Kidney (tissue), 14 donors: Measurements from ENCODE around the gene OXGR1. TPM values are rescaled to one million over a fixed set of nuclear protein-coding genes. Genes with fewer than 3 reads are reported as not detected.

ENCODE experiments used
- DNase-seq, 5 donors: peaks; one replicate each; pipeline ENCODE4 v3.0.0-alpha.2; 2013 to 2020
- FAIRE-seq: peaks from 2 replicates; lab custom pipeline; 2012; peaks lifted over from hg19 to GRCh38; lab: Jason Lieb, UNC
- H3K27ac ChIP-seq, 2 donors: one replicate each; pipeline ENCODE4 v1.7.0; 2013; ENCODE audit warnings: low read depth in 2 of 2, low read length in 2 of 2, inconsistent platforms in 1 of 2
- H3K27me3 ChIP-seq: one replicate; pipeline ENCODE4 v1.7.1; 2013; ENCODE audit warnings: low read length, inconsistent platforms; ENCODE audit not compliant: control insufficient read depth, insufficient read depth
- H3K36me3 ChIP-seq, 3 donors: one replicate each; pipeline versions ENCODE4 v1.7.0 to v1.7.1; 2013; ENCODE audit warnings: low read length in 3 of 3, control low read depth in 1 of 3, inconsistent platforms in 1 of 3; ENCODE audit not compliant: insufficient read depth in 3 of 3, control insufficient read depth in 2 of 3
- H3K4me1 ChIP-seq, 3 donors: one replicate each; pipeline versions ENCODE4 v1.7.0 to v1.7.1; 2013; ENCODE audit warnings: low read length in 3 of 3, inconsistent platforms in 1 of 3, low read depth in 1 of 3; ENCODE audit not compliant: control insufficient read depth in 2 of 3, insufficient read depth in 2 of 3
- H3K4me3 ChIP-seq, 3 donors: one replicate each; pipeline versions ENCODE4 v1.7.0 to v1.8.1; 2013; ENCODE audit warnings: low read length in 3 of 3, control low read depth in 1 of 3, inconsistent platforms in 1 of 3
- H3K9ac ChIP-seq, 3 donors: one replicate each; pipeline versions ENCODE4 v1.7.0 to v1.7.1; 2013; ENCODE audit warnings: low read length in 3 of 3, control low read depth in 1 of 3, inconsistent platforms in 1 of 3
- H3K9me3 ChIP-seq, 3 donors: one replicate each; pipeline versions ENCODE4 v1.7.0 to v1.7.1; 2013; ENCODE audit warnings: low read length in 3 of 3, control low read depth in 1 of 3, inconsistent platforms in 1 of 3; ENCODE audit not compliant: control insufficient read depth in 2 of 3, insufficient read depth in 1 of 3
- intact Hi-C: fragments of 100-400 bp; cut with DNase I; formaldehyde crosslinking; loops from one replicate; pipeline ENCODE4 v1.11.1; 2022
- polyA plus RNA-seq: library from polyadenylated mRNA; stranded (reverse); fragments of 350-450 nt; fragmentation: Illumina TruSeq; extraction: RNeasy Lipid Tissue Mini Kit (QIAGEN cat#74804); gene quantifications from one replicate; pipeline ENCODE4 v1.2.3, GENCODE V29; 2014; ENCODE audit warnings: low read depth, low replicate concordance; ENCODE audit not compliant: insufficient read depth
- total RNA-seq: library from RNA; stranded (reverse); fragmentation: NEBNext Ultra II Directional; extraction: Animal tissue kit (Norgen Biotek cat#: 25700); gene quantifications from one replicate; pipeline ENCODE4 v1.2.1, GENCODE V29; 2021
- TF ChIP-seq, protein P1 (sequence below): IDR thresholded peaks from 3 replicates; pipeline ENCODE4 v1.5.1; 2012; ENCODE audit warnings: mild to moderate bottlenecking, moderate library complexity, borderline replicate concordance; ENCODE audit not compliant: insufficient read depth; ENCODE audit errors: extremely low read depth
- donor health status: control.
- donor health status: control.
- donor health status: control.
- donor health status: control.
- donor health status: control.
- donor health status: DM: yes; HTN: yes; CAD: no.
- donor health status: Normal renal cell carcinoma (clear cell type).

The OXGR1 gene
- total and polyA plus RNA-seq, 2 donors from 2014 or later, result 0.72 to 3.5 TPM

DNA sequence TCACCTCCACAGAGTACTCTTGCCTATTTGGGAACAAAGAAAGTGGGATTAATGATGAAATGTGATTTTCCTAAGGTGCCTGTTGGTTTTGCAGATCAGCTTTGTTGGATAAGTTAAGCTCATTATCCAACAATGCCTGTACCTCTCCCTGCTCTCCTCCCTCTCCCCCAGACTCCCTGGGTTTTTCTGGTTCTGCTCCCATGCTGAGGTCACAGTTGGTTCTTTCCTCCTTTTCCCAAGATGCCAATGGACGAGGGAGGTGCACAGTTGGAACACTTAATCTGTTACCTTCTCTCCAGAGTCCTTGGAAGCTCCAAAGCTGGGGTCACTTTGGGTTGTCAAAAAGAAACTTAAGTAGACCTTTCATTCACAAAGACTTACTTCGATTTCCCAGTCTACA lies 1.6 kb downstream of the OXGR1 start:
- Histone ChIP-seq H3K27me3 (no peaks in the 10 kb centered on the region), H3K4me1 (peaks cover 0 to 6% (median 0%) of the 10 kb centered on the region in 3 donors), H3K9me3 (no peaks in the 10 kb centered on the region), H3K4me3 (no peak overlapping the region), H3K36me3 (no peaks in the 10 kb centered on the region), H3K27ac (no peak overlapping the region), H3K9ac (no peak overlapping the region)
- intact Hi-C loops, result no loop called here
- TF ChIP-seq, protein P1, sequence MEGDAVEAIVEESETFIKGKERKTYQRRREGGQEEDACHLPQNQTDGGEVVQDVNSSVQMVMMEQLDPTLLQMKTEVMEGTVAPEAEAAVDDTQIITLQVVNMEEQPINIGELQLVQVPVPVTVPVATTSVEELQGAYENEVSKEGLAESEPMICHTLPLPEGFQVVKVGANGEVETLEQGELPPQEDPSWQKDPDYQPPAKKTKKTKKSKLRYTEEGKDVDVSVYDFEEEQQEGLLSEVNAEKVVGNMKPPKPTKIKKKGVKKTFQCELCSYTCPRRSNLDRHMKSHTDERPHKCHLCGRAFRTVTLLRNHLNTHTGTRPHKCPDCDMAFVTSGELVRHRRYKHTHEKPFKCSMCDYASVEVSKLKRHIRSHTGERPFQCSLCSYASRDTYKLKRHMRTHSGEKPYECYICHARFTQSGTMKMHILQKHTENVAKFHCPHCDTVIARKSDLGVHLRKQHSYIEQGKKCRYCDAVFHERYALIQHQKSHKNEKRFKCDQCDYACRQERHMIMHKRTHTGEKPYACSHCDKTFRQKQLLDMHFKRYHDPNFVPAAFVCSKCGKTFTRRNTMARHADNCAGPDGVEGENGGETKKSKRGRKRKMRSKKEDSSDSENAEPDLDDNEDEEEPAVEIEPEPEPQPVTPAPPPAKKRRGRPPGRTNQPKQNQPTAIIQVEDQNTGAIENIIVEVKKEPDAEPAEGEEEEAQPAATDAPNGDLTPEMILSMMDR, result no peak
- DNase-seq, result no peak
- no peak for FAIRE-seq

DNA sequence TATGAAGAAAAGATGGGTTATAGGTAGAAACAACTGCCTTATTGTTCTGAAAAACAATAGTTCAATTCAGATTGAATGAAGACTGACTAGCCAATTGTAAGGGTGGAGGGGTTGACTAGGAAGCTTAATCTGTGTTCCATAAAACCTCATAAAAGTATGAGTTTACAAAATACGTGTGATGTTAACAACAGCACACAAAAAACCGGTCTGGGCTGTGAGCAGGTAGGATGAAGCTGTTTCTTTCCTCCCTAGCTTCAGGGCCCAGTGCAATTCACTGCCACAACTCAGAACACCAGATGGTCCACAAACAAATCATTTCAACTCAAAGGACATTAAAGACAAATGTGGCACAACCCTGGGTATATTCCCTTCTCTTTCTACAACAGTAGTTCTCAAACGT lies 3.2 kb downstream of the OXGR1 start:
- Histone ChIP-seq H3K4me1 (peaks cover 0 to 6% (median 0%) of the 10 kb centered on the region in 3 donors), H3K9me3 (no peaks in the 10 kb centered on the region), H3K9ac (no peak overlapping the region), H3K4me3 (no peak overlapping the region), H3K27me3 (no peaks in the 10 kb centered on the region), H3K27ac (no peak overlapping the region), H3K36me3 (no peaks in the 10 kb centered on the region)
- TF ChIP-seq, protein P1, result no peak
- DNase-seq (no peak), FAIRE-seq (no peak)
- intact Hi-C loops, result no loop called here

DNA sequence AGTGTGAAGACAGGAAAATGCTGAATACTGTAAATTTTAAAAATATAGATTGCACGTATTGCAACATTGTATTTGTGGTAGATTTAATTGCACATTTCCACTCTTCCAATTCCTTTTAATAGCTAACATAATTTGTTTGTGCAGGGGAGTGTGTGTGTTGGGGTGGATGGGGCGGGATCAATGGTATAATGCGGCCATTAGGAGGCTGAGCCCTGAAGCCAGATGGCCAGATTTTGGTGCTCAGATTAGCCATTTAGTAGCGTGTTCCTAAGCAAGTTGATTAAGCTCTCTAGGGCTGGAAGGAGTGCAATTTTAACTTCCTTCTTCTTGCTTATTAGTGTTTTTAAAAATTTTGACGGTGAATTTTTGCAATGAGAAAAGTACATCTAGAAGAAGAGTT lies 5.8 kb downstream of the OXGR1 start:
- intact Hi-C loops, result no loop called here
- Histone ChIP-seq H3K27me3 (no peaks in the 10 kb centered on the region), H3K9ac (no peak overlapping the region), H3K36me3 (no peaks in the 10 kb centered on the region), H3K27ac (no peak overlapping the region), H3K9me3 (no peaks in the 10 kb centered on the region), H3K4me1 (peaks cover 0 to 4% (median 0%) of the 10 kb centered on the region in 3 donors), H3K4me3 (no peak overlapping the region)
- DNase-seq (no peak), FAIRE-seq (no peak)
- TF ChIP-seq, protein P1, result no peak

DNA sequence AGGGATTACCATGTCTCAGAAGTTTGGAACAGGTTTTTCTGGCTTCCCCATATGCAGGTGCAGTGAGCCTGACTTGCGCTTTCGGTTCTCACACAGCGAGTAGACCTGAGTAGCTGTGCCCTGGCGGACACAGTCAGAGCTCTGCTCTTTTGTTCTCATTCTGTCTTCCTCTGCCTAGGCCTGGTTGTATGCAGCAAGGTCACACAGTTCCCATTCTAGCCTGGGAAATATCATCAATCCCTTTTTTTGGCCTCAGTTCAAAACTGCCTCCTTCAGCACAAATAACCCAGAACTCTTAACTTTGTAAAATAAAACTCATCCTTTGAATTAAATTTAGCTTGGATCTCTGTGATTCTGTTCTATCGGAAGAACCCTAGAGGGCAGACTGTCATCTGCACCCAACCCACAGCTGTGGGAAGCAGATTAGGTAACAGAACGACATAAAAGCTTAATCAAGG lies 10.2 kb downstream of the OXGR1 start:
- intact Hi-C loops, result no loop called here
- Histone ChIP-seq H3K9ac (no peak overlapping the region), H3K36me3 (no peaks in the 10 kb centered on the region), H3K27ac (no peak overlapping the region), H3K4me3 (no peak overlapping the region), H3K27me3 (no peaks in the 10 kb centered on the region), H3K4me1 (peaks cover 0 to 4% (median 0%) of the 10 kb centered on the region in 3 donors), H3K9me3 (no peaks in the 10 kb centered on the region)
- no peak for FAIRE-seq
- peak; percentile 52 to 83 (median 73) for DNase-seq
- TF ChIP-seq, protein P1, result no peak
